ENCODE results near the gene TFDP1. TPM values are rescaled to one million over a fixed set of nuclear protein-coding genes. Genes with fewer than 3 reads are reported as not detected.

TFDP1 gene
- polyA plus RNA-seq, 1 experiment = 99.8 TPM

DNA sequence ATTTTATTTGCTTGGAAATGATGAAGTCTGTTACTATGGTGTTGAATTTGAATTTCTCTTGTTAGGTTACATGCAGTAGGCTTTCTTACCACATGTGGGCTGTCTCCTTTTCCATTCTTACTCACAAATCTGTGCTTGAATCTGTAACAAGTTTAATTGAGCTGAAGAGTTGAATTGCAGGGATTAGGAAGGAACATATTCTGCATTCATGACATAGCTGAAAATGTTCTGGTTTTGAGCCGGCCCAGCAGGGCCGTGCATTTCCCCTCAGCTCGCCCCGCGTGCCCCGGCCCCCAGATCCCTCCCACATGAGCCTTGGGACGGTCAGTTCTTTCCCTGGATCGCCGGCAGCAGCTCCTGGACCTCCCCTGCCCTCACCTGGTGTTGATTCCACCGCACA, 28.1 kb downstream of the TFDP1 start:
- H3K27me3 ChIP-seq (ENCODE audit: control insufficient read depth, insufficient read depth, low read length) = no peaks in the 10 kb centered on the region
- DNase-seq (ENCODE audit: low read depth) = no peak
- TF ChIP-seq, protein P1, sequence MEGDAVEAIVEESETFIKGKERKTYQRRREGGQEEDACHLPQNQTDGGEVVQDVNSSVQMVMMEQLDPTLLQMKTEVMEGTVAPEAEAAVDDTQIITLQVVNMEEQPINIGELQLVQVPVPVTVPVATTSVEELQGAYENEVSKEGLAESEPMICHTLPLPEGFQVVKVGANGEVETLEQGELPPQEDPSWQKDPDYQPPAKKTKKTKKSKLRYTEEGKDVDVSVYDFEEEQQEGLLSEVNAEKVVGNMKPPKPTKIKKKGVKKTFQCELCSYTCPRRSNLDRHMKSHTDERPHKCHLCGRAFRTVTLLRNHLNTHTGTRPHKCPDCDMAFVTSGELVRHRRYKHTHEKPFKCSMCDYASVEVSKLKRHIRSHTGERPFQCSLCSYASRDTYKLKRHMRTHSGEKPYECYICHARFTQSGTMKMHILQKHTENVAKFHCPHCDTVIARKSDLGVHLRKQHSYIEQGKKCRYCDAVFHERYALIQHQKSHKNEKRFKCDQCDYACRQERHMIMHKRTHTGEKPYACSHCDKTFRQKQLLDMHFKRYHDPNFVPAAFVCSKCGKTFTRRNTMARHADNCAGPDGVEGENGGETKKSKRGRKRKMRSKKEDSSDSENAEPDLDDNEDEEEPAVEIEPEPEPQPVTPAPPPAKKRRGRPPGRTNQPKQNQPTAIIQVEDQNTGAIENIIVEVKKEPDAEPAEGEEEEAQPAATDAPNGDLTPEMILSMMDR (IDR thresholded peaks at IDR 0.05; ENCODE audit: insufficient read depth, low read depth, low read length) = no peak
- peaks cover 7% of the 10 kb centered on the region for H3K36me3 ChIP-seq (ENCODE audit: control insufficient read depth, insufficient read depth, low read length)
- ChIA-PET CTCF (interaction anchor here (1.0 kb wide), 1 partner anchor 9 kb away, joined by 4 read pairs; no protein-coding TSS in a partner anchor), POLR2A (no interaction called here)
- no peak overlapping the region for H3K4me3 ChIP-seq (ENCODE audit: low read depth, low read length)

DNA sequence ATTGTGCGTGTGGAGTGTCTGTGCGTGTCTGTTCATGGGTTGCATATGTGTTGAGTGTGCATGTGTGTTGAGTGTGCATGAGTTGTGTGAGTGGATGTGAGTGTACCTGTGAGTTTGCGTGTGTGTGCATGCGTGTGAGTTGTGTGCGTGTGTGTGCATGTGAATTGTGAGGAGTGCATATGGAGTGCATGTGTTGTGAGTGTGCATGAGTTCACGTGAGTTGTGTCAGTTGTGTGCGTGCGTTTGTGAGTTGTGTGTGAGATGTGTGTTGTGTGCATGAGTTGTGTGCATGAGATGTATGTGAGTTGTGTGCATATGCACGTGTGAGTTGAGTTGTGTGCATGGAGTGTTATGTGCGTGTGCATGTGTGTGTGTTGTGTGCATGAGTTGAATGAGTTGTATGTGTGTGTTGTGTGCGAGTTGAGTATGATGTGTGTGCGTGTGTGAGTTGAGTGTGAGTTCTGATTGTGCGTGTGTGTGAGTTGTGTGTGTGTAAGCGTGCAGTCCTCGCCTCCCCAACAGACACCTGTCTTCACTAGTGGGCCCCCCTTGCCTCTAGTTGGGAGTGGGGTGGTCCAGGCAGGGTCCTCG, 29.3 kb downstream of the TFDP1 start:
- TF ChIP-seq, protein P1 (IDR thresholded peaks at IDR 0.05; ENCODE audit: insufficient read depth, low read depth, low read length) = no peak
- DNase-seq (ENCODE audit: low read depth) = no peak
- POLR2A ChIA-PET = no interaction called here
- H3K27me3 ChIP-seq (ENCODE audit: control insufficient read depth, insufficient read depth, low read length) = no peaks in the 10 kb centered on the region
- H3K36me3 ChIP-seq (ENCODE audit: control insufficient read depth, insufficient read depth, low read length) = peaks cover 6% of the 10 kb centered on the region
- CTCF ChIA-PET = no interaction called here
- H3K4me3 ChIP-seq (ENCODE audit: low read depth, low read length) = no peak overlapping the region

DNA sequence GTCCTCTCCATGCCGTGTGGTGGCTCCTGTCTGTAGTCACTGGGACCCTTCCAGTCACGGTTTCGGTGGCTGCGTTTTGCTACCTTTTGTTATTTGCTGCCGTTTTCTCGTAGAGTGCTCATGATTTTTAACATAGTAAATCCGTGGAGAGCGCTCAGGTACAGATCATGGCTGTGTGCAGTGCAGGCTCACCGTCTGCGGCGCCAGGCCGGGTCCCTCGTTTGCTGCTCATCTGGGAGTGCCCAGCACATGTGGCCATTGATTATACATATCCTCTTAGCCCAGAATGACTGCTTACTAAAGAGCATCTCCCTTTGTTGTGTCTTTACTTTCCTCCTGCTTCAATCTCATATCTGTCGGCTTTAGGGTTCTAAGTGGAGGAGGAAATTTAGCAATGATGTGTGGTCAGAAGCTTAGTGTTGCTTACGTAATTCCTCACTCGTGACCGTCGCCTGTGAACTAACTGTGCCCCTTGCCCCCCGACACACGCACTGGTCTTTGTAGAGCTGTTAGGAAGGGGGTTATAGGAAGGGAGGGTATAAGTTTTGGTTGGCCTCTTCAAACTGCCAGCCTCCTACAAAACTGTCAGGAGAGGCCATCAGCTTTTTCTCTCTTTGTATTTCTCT, 31.8 kb downstream of the TFDP1 start:
- Histone ChIP-seq H3K36me3 (ENCODE audit: control insufficient read depth, insufficient read depth, low read length) (peaks cover 4% of the 10 kb centered on the region), H3K27me3 (ENCODE audit: control insufficient read depth, insufficient read depth, low read length) (no peaks in the 10 kb centered on the region), H3K4me3 (ENCODE audit: low read depth, low read length) (no peak overlapping the region)
- CTCF ChIA-PET = no interaction called here
- TF ChIP-seq, protein P1 (IDR thresholded peaks at IDR 0.05; ENCODE audit: insufficient read depth, low read depth, low read length) = no peak
- POLR2A ChIA-PET = no interaction called here
- no peak for DNase-seq (ENCODE audit: low read depth)

DNA sequence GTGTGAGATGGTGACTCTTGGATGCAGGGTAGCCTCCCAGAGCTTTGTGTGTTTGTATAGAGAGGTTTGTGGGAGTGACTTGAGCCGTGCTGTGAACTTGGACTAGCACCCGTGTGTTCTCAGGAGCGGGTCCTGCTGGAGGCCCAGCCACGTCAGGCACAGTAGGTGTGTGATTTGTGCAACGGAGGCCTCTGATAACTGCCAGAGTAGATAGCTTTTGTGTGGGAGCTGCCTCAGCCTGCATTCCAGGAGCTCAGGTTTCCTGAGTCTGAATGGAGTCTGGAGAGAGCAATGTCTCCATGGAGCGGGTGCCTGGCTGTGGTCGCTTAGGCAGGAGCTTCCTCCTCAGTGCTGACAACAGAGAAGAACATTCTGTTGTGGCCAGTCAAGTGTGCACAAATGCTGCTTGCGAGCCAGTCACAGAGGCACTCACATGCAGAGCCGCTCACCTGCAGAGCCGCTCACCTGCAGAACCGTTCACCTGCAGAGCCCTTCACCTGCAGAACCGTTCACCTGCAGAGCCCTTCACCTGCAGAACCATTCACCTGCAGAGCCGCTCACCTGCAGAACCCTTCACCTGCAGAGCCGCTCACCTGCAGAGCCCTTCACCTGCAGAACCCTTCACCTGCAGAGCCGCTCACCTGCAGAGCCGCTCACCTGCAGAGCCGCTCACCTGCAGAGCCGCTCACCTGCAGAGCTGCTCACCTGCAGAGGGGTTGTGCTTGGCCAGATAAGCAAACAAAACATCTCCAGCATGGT, 32.6 kb downstream of the TFDP1 start:
- no peak overlapping the region for H3K4me3 ChIP-seq (ENCODE audit: low read depth, low read length)
- H3K36me3 ChIP-seq (ENCODE audit: control insufficient read depth, insufficient read depth, low read length) = peaks cover under 1% of the 10 kb centered on the region
- H3K27me3 ChIP-seq (ENCODE audit: control insufficient read depth, insufficient read depth, low read length) = no peaks in the 10 kb centered on the region
- ChIA-PET POLR2A (no interaction called here), CTCF (no interaction called here)
- no peak for DNase-seq (ENCODE audit: low read depth)
- TF ChIP-seq, protein P1 (IDR thresholded peaks at IDR 0.05; ENCODE audit: insufficient read depth, low read depth, low read length) = no peak

DNA sequence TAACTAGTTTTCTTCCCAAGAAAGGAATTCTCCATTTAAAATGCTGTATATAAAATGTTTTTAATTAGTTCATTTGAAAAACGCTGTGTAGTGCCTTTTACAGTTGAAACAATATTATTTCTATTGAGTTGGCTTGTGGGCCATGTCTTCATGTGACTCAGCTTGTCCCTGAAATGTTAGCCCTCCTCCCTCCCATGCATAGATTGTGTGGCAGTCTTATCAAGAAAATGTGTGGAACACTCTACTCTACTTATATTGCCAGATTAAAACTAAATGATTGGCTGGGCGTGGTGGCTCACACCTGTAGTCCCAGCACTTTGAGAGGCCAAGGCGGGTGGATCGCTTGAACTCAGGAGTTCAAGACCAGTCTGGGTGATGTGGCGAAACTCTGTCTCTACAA, 33.4 kb downstream of the TFDP1 start:
- TF ChIP-seq, protein P1 (IDR thresholded peaks at IDR 0.05; ENCODE audit: insufficient read depth, low read depth, low read length) = no peak
- no peak for DNase-seq (ENCODE audit: low read depth)
- ChIA-PET CTCF (no interaction called here), POLR2A (no interaction called here)
- no peaks in the 10 kb centered on the region; the same call in none of the 2 replicates for H3K36me3 ChIP-seq (ENCODE audit: control insufficient read depth, insufficient read depth, low read length)
- no peak overlapping the region for H3K4me3 ChIP-seq (ENCODE audit: low read depth, low read length)
- no peaks in the 10 kb centered on the region for H3K27me3 ChIP-seq (ENCODE audit: control insufficient read depth, insufficient read depth, low read length)
